ENCODE data around the gene CDH8. TPM values are rescaled to one million over a fixed set of nuclear protein-coding genes. Genes with fewer than 3 reads are reported as not detected.

The CDH8 gene
- polyA plus RNA-seq, 1 of the 3 experiments (the other 2 are of a cell fraction): 0.05 TPM

GRCh38 chr16:61952841-61953240 lies 83.4 kb downstream of the CDH8 start:
- no peak for DNase-seq
- Histone ChIP-seq H3K4me1 (ENCODE audit: control insufficient read depth in 1 of 2, insufficient read depth in 2 of 2, low read depth in 1 of 2, low read length in 1 of 2) (no peaks in the 10 kb centered on the region), H3K4me2 (no peak overlapping the region), H2AFZ (ENCODE audit: low read depth) (no peak overlapping the region), H3K9ac (no peak overlapping the region), H3K9me3 (no peaks in the 10 kb centered on the region), H3K9me2 (no peaks in the 10 kb centered on the region), H3F3A (replicated peaks; ENCODE audit: insufficient read depth) (no peaks in the 10 kb centered on the region), H3K4me3 (ENCODE audit: low read depth in 2 of 2, low read length in 1 of 2) (no peak overlapping the region), H3K36me3 (replicated peaks in 1 of 2; ENCODE audit: control insufficient read depth in 1 of 2, insufficient read depth in 2 of 2, low read length in 1 of 2) (no peaks in the 10 kb centered on the region), H4K20me1 (ENCODE audit: insufficient read depth) (no peaks in the 10 kb centered on the region), H3K27ac (ENCODE audit: low read depth in 2 of 2, low read length in 1 of 2) (no peak overlapping the region), H3K79me2 (ENCODE audit: insufficient read depth) (no peaks in the 10 kb centered on the region), H3K27me3 (ENCODE audit: insufficient read depth) (no peaks in the 10 kb centered on the region)
- POLR2A ChIA-PET: no interaction called here
- TF ChIP-seq TCF12 (IDR thresholded peaks at IDR 0.05): no peak
- no peak for TF ChIP-seq POLR2AphosphoS5 (IDR thresholded peaks at IDR 0.05; ENCODE audit: low read depth, low read length)
- no peak for TF ChIP-seq GATA2 (CRISPR knock-in tag; IDR thresholded peaks at IDR 0.05)
- TF ChIP-seq FOXJ3 (CRISPR knock-in tag; IDR thresholded peaks at IDR 0.05): no peak
- no peak for TF ChIP-seq PBX3 (IDR thresholded peaks at IDR 0.05)
- no peak for TF ChIP-seq SIN3A (IDR thresholded peaks at IDR 0.05; ENCODE audit: borderline replicate concordance, low read depth, low read length)
- no peak for TF ChIP-seq MEF2A (IDR thresholded peaks at IDR 0.05; ENCODE audit: borderline replicate concordance, low read depth)
- no peak for TF ChIP-seq MXI1 (IDR thresholded peaks at IDR 0.05; ENCODE audit: low read depth, low read length)
- no peak for TF ChIP-seq SMC3 (IDR thresholded peaks at IDR 0.05; ENCODE audit: low read depth, low read length)
- TF ChIP-seq FOSL2 (IDR thresholded peaks at IDR 0.05; ENCODE audit: borderline replicate concordance, low read depth): no peak
- no peak for TF ChIP-seq USF2 (IDR thresholded peaks at IDR 0.05; ENCODE audit: borderline replicate concordance, low read depth, low read length)
- no peak for TF ChIP-seq GABPA (IDR thresholded peaks at IDR 0.05; ENCODE audit: low read depth)
- TF ChIP-seq ZBTB33 (IDR thresholded peaks at IDR 0.05; ENCODE audit: borderline replicate concordance, low read depth): no peak
- no peak for TF ChIP-seq ELF1 (IDR thresholded peaks at IDR 0.05)
- TF ChIP-seq JUND (IDR thresholded peaks at IDR 0.05): no peak
- TF ChIP-seq FOXM1 (IDR thresholded peaks at IDR 0.05; ENCODE audit: low read depth): no peak
- no peak for TF ChIP-seq IRF3 (IDR thresholded peaks at IDR 0.05; ENCODE audit: low read depth, low read length)
- 0% methylated on average over 1 of the region's 1 CpG for WGBS (ENCODE audit: low lambda C conversion rate)
- CTCF ChIA-PET: interaction anchor here (0.6 kb wide), 1 partner anchor 112 kb away, joined by 3 read pairs; no protein-coding TSS in a partner anchor

All from SK-N-SH (cell line).